Astrocyte (in vitro differentiated cells and primary cell): ENCODE results near the gene IGF1.

Experiments used
- CTCF ChIP-seq: IDR thresholded peaks from 2 replicates; pipeline ENCODE4 v1.5.1; 2011; ENCODE audit warnings: low read depth, mild to moderate bottlenecking, inconsistent platforms, low read length, moderate library complexity; ENCODE audit not compliant: insufficient read depth
- EZH2 ChIP-seq: IDR thresholded peaks from 2 replicates; pipeline ENCODE4 v1.6.1; 2012; ENCODE audit warnings: mild to moderate bottlenecking, low read length, inconsistent platforms; ENCODE audit not compliant: insufficient read depth

- no peak for TF ChIP-seq CTCF
- no peak for TF ChIP-seq EZH2
Observed at GRCh38 chr12:102371165-102371564, 109.2 kb downstream of the IGF1 start.
